ENCODE measurements around the gene RHEB. TPM values are rescaled to one million over a fixed set of nuclear protein-coding genes. Genes with fewer than 3 reads are reported as not detected.

Gene RHEB
- total and polyA plus RNA-seq, 2 donors (not counting 3 experiments of a cell fraction or from before 2014, with no cell fraction given) = 59.4 to 108 TPM

GRCh38 chr7:151509670-151510333, 9.9 kb downstream of the RHEB start:
- H3K9me1 ChIP-seq (replicated peaks; ENCODE audit: control insufficient read depth, extremely low read depth, insufficient read depth, low read length) = no peaks in the 10 kb centered on the region
- intact Hi-C loops (cut with micrococcal nuclease) = no loop called here
- peaks cover 33% of the 10 kb centered on the region for H4K20me1 ChIP-seq (replicated peaks; ENCODE audit: control insufficient read depth, extremely low read depth, insufficient read depth, low read length)
- H3K4me2 ChIP-seq (ENCODE audit: insufficient read depth, low read length) = no peak overlapping the region
- DNase-seq (ENCODE audit: low read depth, low spot score) (no peak), FAIRE-seq (no peak)
- dilution Hi-C loops (cut with MboI; ENCODE audit: extremely low pct_ligation_motif_present, low sequenced_read_pairs) = no loop called here
- peaks cover 7% of the 10 kb centered on the region for H3K4me1 ChIP-seq (ENCODE audit: control insufficient read depth, extremely low read depth, insufficient read depth, low read length)
- TF ChIP-seq POLR2A (IDR thresholded peaks at IDR 0.05; ENCODE audit: low read depth, low read length) = no peak
- no peak for TF ChIP-seq FOS (IDR thresholded peaks at IDR 0.05; ENCODE audit: borderline replicate concordance, insufficient read depth, low read length)
- TF ChIP-seq CTCF (IDR thresholded peaks at IDR 0.05; ENCODE audit: extremely low read depth in 1 of 2, insufficient read depth in 1 of 2, low read depth in 1 of 2, low read length in 2 of 2) = no peak
- TF ChIP-seq JUN (IDR thresholded peaks at IDR 0.05; ENCODE audit: borderline replicate concordance, insufficient read depth, insufficient read length, low read depth) = no peak
- TF ChIP-seq GATA2 (IDR thresholded peaks at IDR 0.05; ENCODE audit: insufficient read depth, insufficient read length, low read depth, low read length) = no peak
- no peak for TF ChIP-seq MYC (IDR thresholded peaks at IDR 0.05; ENCODE audit: low read depth, low read length)
- no peak for TF ChIP-seq EZH2 (IDR thresholded peaks at IDR 0.05; ENCODE audit: borderline replicate concordance, low read depth, low read length, severe bottlenecking)
- H3K27ac ChIP-seq (ENCODE audit: insufficient read depth, low read depth, low read length) = no peak overlapping the region
- no peak overlapping the region for H2AFZ ChIP-seq (ENCODE audit: low read depth, low read length)
- no peak overlapping the region for H3K4me3 ChIP-seq (replicated peaks in 1 of 3; ENCODE audit: insufficient read depth in 1 of 3, low read depth in 1 of 3, low read length in 3 of 3)
- no peaks in the 10 kb centered on the region for H3K27me3 ChIP-seq (ENCODE audit: control insufficient read depth in 2 of 2, insufficient read depth in 2 of 2, low read length in 2 of 2)
- H3K9me3 ChIP-seq (replicated peaks; ENCODE audit: control insufficient read depth, insufficient read depth, low read length) = no peaks in the 10 kb centered on the region
- CTCF ChIA-PET = interaction anchor here (0.6 to 1.5 kb wide), 3 partner anchors 10 to 226 kb away, joined by 3 to 4 read pairs (median 3); partner anchors contain the start of gene RHEB
- POLR2A ChIA-PET = no interaction called here
- H3K79me2 ChIP-seq (ENCODE audit: control insufficient read depth, insufficient read depth, low read length) = peaks cover 100% of the 10 kb centered on the region
- no peaks in the 10 kb centered on the region for H3K36me3 ChIP-seq (ENCODE audit: control insufficient read depth in 2 of 2, extremely low read depth in 1 of 2, insufficient read depth in 2 of 2, low read length in 2 of 2)
- BruUV-seq (replicated peaks) = no TSS peak
- no peak overlapping the region for H3K9ac ChIP-seq (replicated peaks; ENCODE audit: extremely low read depth, insufficient read depth, low read length)

All from endothelial cell of umbilical vein (primary cell).